ENCODE measurements around the gene NASP.

DNA sequence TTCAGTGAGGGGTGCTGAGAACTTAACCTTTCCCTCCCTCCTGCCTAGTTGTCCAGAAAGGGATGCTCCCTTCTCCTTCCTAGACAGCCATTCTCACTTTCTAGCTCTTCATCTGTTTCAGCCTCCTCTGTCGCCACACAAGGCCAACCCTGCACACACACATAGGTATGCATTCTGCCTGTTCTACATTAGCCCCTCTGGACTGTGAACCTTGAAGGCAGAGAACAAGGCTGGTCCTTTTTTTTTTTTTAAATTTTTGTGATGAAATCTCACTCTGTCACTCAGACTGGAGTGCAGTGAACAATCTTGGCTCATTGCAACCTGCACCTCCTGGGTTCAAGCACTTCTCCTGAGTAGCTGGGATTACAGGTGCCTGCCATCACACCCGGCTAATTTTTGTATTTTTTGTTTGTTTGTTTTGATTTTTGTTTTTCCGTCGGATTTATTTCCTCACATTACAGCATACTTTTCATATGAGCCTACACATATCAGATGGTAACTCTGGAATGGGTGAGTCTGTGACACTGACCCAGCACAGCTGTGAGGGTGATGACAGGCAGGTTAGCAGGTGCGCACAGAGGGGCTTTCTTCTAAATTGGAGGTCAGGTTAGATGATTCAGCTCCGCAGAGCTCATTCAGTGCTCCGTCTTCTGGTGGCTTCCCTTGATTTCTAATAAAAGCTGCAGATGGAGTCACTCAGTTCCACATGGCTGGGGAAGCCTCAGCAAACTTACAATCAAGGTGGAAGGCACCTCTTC lies 38.1 kb upstream of the NASP start:
- TF ChIP-seq CTCF (conservative IDR thresholded peaks at IDR 0.05; ENCODE audit: low read length) (no peak), EZH2phosphoT487 (IDR thresholded peaks at IDR 0.05; ENCODE audit: borderline replicate concordance, low read depth, low read length) (no peak)

Measured in OCI-LY7 (cell line).